ENCODE results near the gene HOXB9. TPM values are rescaled to one million over a fixed set of nuclear protein-coding genes. Genes with fewer than 3 reads are reported as not detected.

HOXB9 gene
- total and polyA plus RNA-seq, 9 of the 15 experiments (the other 6 are each of a cell fraction or from before 2014, with no cell fraction given) = 3.1 to 196 (median 77.6) TPM

- DNase-seq (ENCODE audit: extremely low read depth in 1 of 4, low spot score in 3 of 4) = peak in 1 of 4 experiments; percentile 62
- peaks cover 10% of the 10 kb centered on the region for H3K36me3 ChIP-seq (ENCODE audit: control insufficient read depth, insufficient read depth, low read length)
- POLR2A ChIA-PET = interaction anchor here (0.7 to 2.4 kb wide), 6 partner anchors 8 to 452 kb away, joined by 3 to 14 read pairs (median 4); no protein-coding TSS in a partner anchor
- H3K4me3 ChIP-seq = peak overlapping the region; percentile 97
- peak overlapping the region; percentile 97 for H3K27ac ChIP-seq (ENCODE audit: extremely low read depth, low read depth, low read length)
- peak overlapping the region; percentile 91 to 95; a peak in 3 of 4 replicates for H3K9ac ChIP-seq (ENCODE audit: insufficient read depth in 1 of 2, low read depth in 2 of 2, low read length in 2 of 2)
- in situ Hi-C loops (cut with MboI) = loop anchor here (10.0 kb wide), 1 partner anchor 594 kb away; the partner anchor contains the start of gene COPZ2
- peak; percentile 57; the same call in 1 of the 2 replicates for TF ChIP-seq ZNF263 (CRISPR knock-in tag; IDR thresholded peaks at IDR 0.05; ENCODE audit: borderline replicate concordance)
- 0 out of 2 replicates have a peak, but pooled peaks have one; percentile 17 for TF ChIP-seq ETV5 (CRISPR knock-in tag; IDR thresholded peaks at IDR 0.05; ENCODE audit: low read depth)
- TF ChIP-seq SUPT5H (IDR thresholded peaks at IDR 0.05) = no peak
- TF ChIP-seq ZNF347 (CRISPR knock-in tag; IDR thresholded peaks at IDR 0.05; ENCODE audit: low read depth) = no peak
- no peak for TF ChIP-seq ARID1B (IDR thresholded peaks at IDR 0.05)
- TF ChIP-seq ADNP (tag; IDR thresholded peaks at IDR 0.05) = no peak
- 0 out of 2 replicates have a peak, but pooled peaks have one; percentile 22 for TF ChIP-seq SMAD4 (CRISPR knock-in tag; conservative IDR thresholded peaks at IDR 0.05)
- peak; percentile 68 for TF ChIP-seq CHD1 (IDR thresholded peaks at IDR 0.05; ENCODE audit: low read length)
- TF ChIP-seq HDGF (IDR thresholded peaks at IDR 0.05) = peak; percentile 25; the same call in 1 of the 2 replicates
- no peak for TF ChIP-seq FOXM1 (IDR thresholded peaks at IDR 0.05; ENCODE audit: low read depth)
- TF ChIP-seq FOXM1 (CRISPR knock-in tag; IDR thresholded peaks at IDR 0.05; ENCODE audit: low read depth) = 0 out of 2 replicates have a peak, but pooled peaks have one; percentile 42
- peak; percentile 54 for TF ChIP-seq ZFX (CRISPR knock-in tag; IDR thresholded peaks at IDR 0.05)
- 0 out of 2 replicates have a peak, but pooled peaks have one; percentile 19 for TF ChIP-seq OTX1 (CRISPR knock-in tag; IDR thresholded peaks at IDR 0.05)
- peak; percentile 74 to 82 for TF ChIP-seq MLLT1 (IDR thresholded peaks at IDR 0.05)
- 0 out of 2 replicates have a peak, but pooled peaks have one; percentile 11 for TF ChIP-seq ZNF644 (tag; IDR thresholded peaks at IDR 0.05; ENCODE audit: low read depth)
- TF ChIP-seq NR2C2 (CRISPR knock-in tag; IDR thresholded peaks at IDR 0.05) = no peak
- TF ChIP-seq NR2C2 (tag; IDR thresholded peaks at IDR 0.05) = 0 out of 2 replicates have a peak, but pooled peaks have one; percentile 15
- TF ChIP-seq UBTF (IDR thresholded peaks at IDR 0.05; ENCODE audit: borderline replicate concordance in 1 of 2, low read depth in 2 of 2, low read length in 2 of 2) = peak; percentile 56 to 59; a peak in 3 of 4 replicates
- no TSS peak for BruUV-seq (replicated peaks)
- ATAC-seq = no peak
- peak overlapping the region; percentile 73 for H2AFZ ChIP-seq (ENCODE audit: low read depth, low read length)
- WGBS (ENCODE audit: insufficient coverage, low coverage, missing lambda C conversion rate) = 3% methylated on average over 5 of the region's 5 CpGs
- H3K9me3 ChIP-seq (replicated peaks; ENCODE audit: control insufficient read depth, insufficient read depth, low read depth, low read length) = no peaks in the 10 kb centered on the region
- peaks cover 74% of the 10 kb centered on the region for H3K79me2 ChIP-seq (ENCODE audit: control insufficient read depth, insufficient read depth, low read length)
- CTCF ChIA-PET (ENCODE audit: low intra/inter-chr PET ratio) = interaction anchor here (0.6 kb wide), 1 partner anchor 680 kb away, joined by 3 read pairs; no protein-coding TSS in a partner anchor
- H3K9me1 ChIP-seq (ENCODE audit: control insufficient read depth, insufficient read depth, low read length) = no peaks in the 10 kb centered on the region
- H3K4me2 ChIP-seq (ENCODE audit: insufficient read depth, low read length) = peak overlapping the region; percentile 99
- no peaks in the 10 kb centered on the region for H3K27me3 ChIP-seq (ENCODE audit: control insufficient read depth in 2 of 2, insufficient read depth in 2 of 2, low read length in 2 of 2)
- H4K20me1 ChIP-seq (replicated peaks; ENCODE audit: control insufficient read depth, insufficient read depth, low read length) = peaks cover 9% of the 10 kb centered on the region; the same call in 1 of the 2 replicates
- intact Hi-C loops (cut with micrococcal nuclease) = loop anchor here (5.0 kb wide), 1 partner anchor 368 kb away; the partner anchor contains the start of gene IGF2BP1
- H3K4me1 ChIP-seq (replicated peaks in 1 of 2; ENCODE audit: control insufficient read depth in 2 of 2, insufficient read depth in 2 of 2, low read length in 2 of 2) = peaks cover 33 to 68% of the 10 kb centered on the region in 2 experiments
- FAIRE-seq = no peak
These were observed 2.7 kb upstream of the HOXB9 start for GRCh38 chr17:48628649-48629410.

Measured in K562 (cell line).